Measurements from ENCODE around the gene FBXW5. TPM values are rescaled to one million over a fixed set of nuclear protein-coding genes. Genes with fewer than 3 reads are reported as not detected.

The FBXW5 gene
- total and polyA plus RNA-seq, 4 donors: 56.6 to 118 (median 99.2) TPM

- H3K9me3 ChIP-seq (ENCODE audit: control insufficient read depth in 4 of 4, insufficient read depth in 3 of 4, low read length in 3 of 4): no peaks in the 10 kb centered on the region
- H3K4me1 ChIP-seq (ENCODE audit: control insufficient read depth in 5 of 5, insufficient read depth in 5 of 5, low read length in 5 of 5): peaks cover 0 to 17% (median 8%) of the 10 kb centered on the region in 5 donors
- WGBS, 2 donors: 48 to 58% methylated on average over 9 of the region's 9 CpGs
- no peaks in the 10 kb centered on the region for H3K27me3 ChIP-seq (ENCODE audit: control insufficient read depth in 3 of 3, insufficient read depth in 3 of 3, low read length in 2 of 3)
- H3K27ac ChIP-seq (ENCODE audit: low read depth in 1 of 2, low read length in 1 of 2): peak overlapping the region; percentile 88 to 90
- H3K4me3 ChIP-seq: no peak overlapping the region
- DNase-seq (no peak), ATAC-seq (ENCODE audit: insufficient read depth, low FRiP score) (no peak)
- H3K36me3 ChIP-seq (ENCODE audit: control insufficient read depth in 4 of 4, insufficient read depth in 4 of 4, low read length in 4 of 4): no peaks in the 10 kb centered on the region
- no peak for TF ChIP-seq CTCF (IDR thresholded peaks at IDR 0.05; ENCODE audit: control extremely low read depth, extremely low read depth)
- peak overlapping the region in 1 of 2 donors; percentile 46 for H3K9ac ChIP-seq (ENCODE audit: insufficient read depth in 1 of 2, low read length in 2 of 2)
Measured at GRCh38 chr9:136950656-136951276, 6.2 kb upstream of the FBXW5 start.

- DNase-seq (peak; percentile 82 to 89 (median 89)), ATAC-seq (ENCODE audit: insufficient read depth, low FRiP score) (peak; percentile 79)
- Histone ChIP-seq H3K36me3 (ENCODE audit: control insufficient read depth in 4 of 4, insufficient read depth in 4 of 4, low read length in 4 of 4) (no peaks in the 10 kb centered on the region), H3K9me3 (ENCODE audit: control insufficient read depth in 4 of 4, insufficient read depth in 3 of 4, low read length in 3 of 4) (no peaks in the 10 kb centered on the region), H3K27me3 (ENCODE audit: control insufficient read depth in 3 of 3, insufficient read depth in 3 of 3, low read length in 2 of 3) (no peaks in the 10 kb centered on the region), H3K27ac (ENCODE audit: low read depth in 1 of 2, low read length in 1 of 2) (peak overlapping the region; percentile 88 to 90), H3K9ac (ENCODE audit: insufficient read depth in 1 of 2, low read length in 2 of 2) (peak overlapping the region in 1 of 2 donors; percentile 46), H3K4me1 (ENCODE audit: control insufficient read depth in 5 of 5, insufficient read depth in 5 of 5, low read length in 5 of 5) (peaks cover 0 to 17% (median 8%) of the 10 kb centered on the region in 5 donors), H3K4me3 (peak overlapping the region; percentile 64)
- 4 to 8% methylated on average over 50 to 63 of the region's 63 CpGs for WGBS, 2 donors
- no peak for TF ChIP-seq CTCF (IDR thresholded peaks at IDR 0.05; ENCODE audit: control extremely low read depth, extremely low read depth)
Measured at GRCh38 chr9:136949817-136950655, 5.5 kb upstream of the FBXW5 start.

- Histone ChIP-seq H3K4me1 (ENCODE audit: control insufficient read depth in 5 of 5, insufficient read depth in 5 of 5, low read length in 5 of 5) (peaks cover 0 to 17% (median 8%) of the 10 kb centered on the region in 5 donors), H3K9me3 (ENCODE audit: control insufficient read depth in 4 of 4, insufficient read depth in 3 of 4, low read length in 3 of 4) (no peaks in the 10 kb centered on the region), H3K36me3 (ENCODE audit: control insufficient read depth in 4 of 4, insufficient read depth in 4 of 4, low read length in 4 of 4) (no peaks in the 10 kb centered on the region), H3K27me3 (ENCODE audit: control insufficient read depth in 3 of 3, insufficient read depth in 3 of 3, low read length in 2 of 3) (no peaks in the 10 kb centered on the region), H3K4me3 (peak overlapping the region; percentile 64), H3K9ac (ENCODE audit: insufficient read depth in 1 of 2, low read length in 2 of 2) (no peak overlapping the region), H3K27ac (ENCODE audit: low read depth in 1 of 2, low read length in 1 of 2) (peak overlapping the region; percentile 88 to 90)
- no peak for TF ChIP-seq CTCF (IDR thresholded peaks at IDR 0.05; ENCODE audit: control extremely low read depth, extremely low read depth)
- 14 to 16% methylated on average over 19 to 22 of the region's 22 CpGs for WGBS, 2 donors
- ATAC-seq (ENCODE audit: insufficient read depth, low FRiP score) (no peak), DNase-seq (no peak)
Measured at GRCh38 chr9:136949239-136949816, 4.8 kb upstream of the FBXW5 start.

Data from lung (tissue), 12 donors.